NT2/D1 (cell line): Measurements from ENCODE around the gene GALNT14.

ENCODE experiments used
- SUZ12 ChIP-seq: IDR thresholded peaks from 2 replicates; pipeline ENCODE4 v1.6.1; 2011; ENCODE audit not compliant: insufficient read length, insufficient read depth; ENCODE audit errors: extremely low read depth
- YY1 ChIP-seq: IDR thresholded peaks from 2 replicates; pipeline ENCODE4 v1.6.1; 2011; ENCODE audit not compliant: insufficient read length, insufficient read depth
- ZNF274 ChIP-seq: IDR thresholded peaks from 2 replicates; pipeline ENCODE4 v1.6.1; 2011; ENCODE audit warnings: mild to moderate bottlenecking, low read depth, low read length

DNA sequence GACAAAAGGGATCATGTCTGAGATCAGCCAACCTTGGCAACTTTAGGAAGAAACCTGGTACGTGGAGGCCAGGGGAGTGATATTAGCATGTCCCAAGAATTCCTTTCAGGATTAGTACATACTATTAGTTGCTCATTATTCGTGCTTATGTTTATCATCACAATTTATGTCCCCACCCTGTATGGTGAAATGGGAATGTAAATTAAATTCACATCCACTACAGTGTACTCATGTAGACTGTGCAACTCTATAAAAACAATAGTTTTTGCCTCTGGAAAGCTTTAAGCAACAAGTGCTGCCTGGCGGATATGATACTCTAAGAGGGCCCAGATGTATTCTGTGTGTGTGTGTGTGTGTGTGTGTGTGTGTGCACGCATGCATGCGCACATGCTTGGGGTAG, 110.7 kb downstream of the GALNT14 start:
- TF ChIP-seq YY1 (no peak), ZNF274 (no peak), SUZ12 (no peak)
